Tibial nerve (tissue), 4 donors: ENCODE results near the gene PTPRG.

Experiments used
- CTCF ChIP-seq, 5 experiments: fragments of 200-600 bp in 3 of 5; fragments of 450-650 bp in 2 of 5; sonication (generic) in 3 of 5; IDR thresholded peaks; one replicate each; pipeline ENCODE4 v1.5.1; 2016 to 2019; ENCODE audit warnings: antibody characterized with exemption in 5 of 5, mild to moderate bottlenecking in 3 of 5, moderate library complexity in 2 of 5
- EP300 ChIP-seq, 2 donors: sonication (generic); formaldehyde crosslinking; IDR thresholded peaks; one replicate each; pipeline ENCODE4 v1.6.1; 2017; ENCODE audit warnings: antibody characterized with exemption in 2 of 2, mild to moderate bottlenecking in 1 of 2
- POLR2A ChIP-seq, 2 donors: fragments of 450-650 bp; IDR thresholded peaks; one replicate each; pipeline ENCODE4 v1.6.1; 2017; ENCODE audit warnings: antibody characterized with exemption in 2 of 2, mild to moderate bottlenecking in 2 of 2, moderate library complexity in 2 of 2

GRCh38 chr3:62024882-62025281 is 463.5 kb downstream of the PTPRG start:
- TF ChIP-seq CTCF (IDR thresholded peaks at IDR 0.05) (no peak), EP300 (IDR thresholded peaks at IDR 0.05) (no peak), POLR2A (IDR thresholded peaks at IDR 0.05) (no peak)
